ENCODE results near the gene CFAP54.

- TF ChIP-seq, protein P1, sequence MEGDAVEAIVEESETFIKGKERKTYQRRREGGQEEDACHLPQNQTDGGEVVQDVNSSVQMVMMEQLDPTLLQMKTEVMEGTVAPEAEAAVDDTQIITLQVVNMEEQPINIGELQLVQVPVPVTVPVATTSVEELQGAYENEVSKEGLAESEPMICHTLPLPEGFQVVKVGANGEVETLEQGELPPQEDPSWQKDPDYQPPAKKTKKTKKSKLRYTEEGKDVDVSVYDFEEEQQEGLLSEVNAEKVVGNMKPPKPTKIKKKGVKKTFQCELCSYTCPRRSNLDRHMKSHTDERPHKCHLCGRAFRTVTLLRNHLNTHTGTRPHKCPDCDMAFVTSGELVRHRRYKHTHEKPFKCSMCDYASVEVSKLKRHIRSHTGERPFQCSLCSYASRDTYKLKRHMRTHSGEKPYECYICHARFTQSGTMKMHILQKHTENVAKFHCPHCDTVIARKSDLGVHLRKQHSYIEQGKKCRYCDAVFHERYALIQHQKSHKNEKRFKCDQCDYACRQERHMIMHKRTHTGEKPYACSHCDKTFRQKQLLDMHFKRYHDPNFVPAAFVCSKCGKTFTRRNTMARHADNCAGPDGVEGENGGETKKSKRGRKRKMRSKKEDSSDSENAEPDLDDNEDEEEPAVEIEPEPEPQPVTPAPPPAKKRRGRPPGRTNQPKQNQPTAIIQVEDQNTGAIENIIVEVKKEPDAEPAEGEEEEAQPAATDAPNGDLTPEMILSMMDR (conservative IDR thresholded peaks at IDR 0.05 in 1 of 2, IDR thresholded peaks at IDR 0.05 in 1 of 2; ENCODE audit: low read depth in 1 of 2, low read length in 2 of 2) = no peak
- no peak for TF ChIP-seq EZH2 (IDR thresholded peaks at IDR 0.05; ENCODE audit: low read length, missing control alignments)
Observed at GRCh38 chr12:96882862-96883261, 393.5 kb downstream of the CFAP54 start.

Data from fibroblast of lung (primary cell).